WTC11 (cell line): ENCODE data around the gene COPZ2. TPM values are rescaled to one million over a fixed set of nuclear protein-coding genes. Genes with fewer than 3 reads are reported as not detected.

Experiments
- ATAC-seq: fragments of 200-7000 bp; cut with Tn5 transposase; 2 replicates; pipeline ENCODE4 v1.10.0; 2021; ENCODE audit warnings: mild to moderate bottlenecking, moderate library complexity
- CTCF ChIA-PET: fragments of 300-600 bp; sonication (Branson Sonifier 250); formaldehyde crosslinking; loops from one replicate; lab custom pipeline; 2021; ENCODE audit warnings: antibody characterized with exemption; lab: Charles Lee
- POLR2A ChIA-PET: fragments of 350-600 bp; sonication (Branson Sonifier 250); formaldehyde crosslinking; loops from one replicate; lab custom pipeline; 2021; ENCODE audit warnings: antibody characterized with exemption; lab: Charles Lee
- DNase-seq: peaks from one replicate; pipeline ENCODE4 v3.0.0; 2021; ENCODE audit warnings: low spot score
- H3K27ac Mint-ChIP-seq: 2 replicates; pipeline ENCODE4 v1.8.0; 2021; ENCODE audit warnings: mixed read lengths
- H3K27me3 Mint-ChIP-seq: 2 replicates; pipeline ENCODE4 v1.8.0; 2021; ENCODE audit warnings: low read depth, mild to moderate bottlenecking, moderate library complexity, mixed read lengths
- H3K36me3 Mint-ChIP-seq: 2 replicates; pipeline ENCODE4 v1.8.0; 2021; ENCODE audit warnings: mixed read lengths
- H3K4me1 Mint-ChIP-seq: 2 replicates; pipeline ENCODE4 v1.8.0; 2022; ENCODE audit warnings: mixed read lengths
- H3K4me3 Mint-ChIP-seq: 2 replicates; pipeline ENCODE4 v1.8.0; 2021; ENCODE audit warnings: mild to moderate bottlenecking, moderate library complexity, mixed read lengths
- H3K9me3 Mint-ChIP-seq: 2 replicates; pipeline ENCODE4 v1.8.0; 2021; ENCODE audit warnings: mixed read lengths
- AR ChIP-seq: fragments of 250-450 bp; sonication (Bioruptor Pico); IDR thresholded peaks from 2 replicates; pipeline ENCODE4 v1.9.0; 2021; ENCODE audit warnings: mild to moderate bottlenecking
- CREB1 ChIP-seq: sonication (generic); formaldehyde crosslinking; IDR thresholded peaks from 2 replicates; pipeline ENCODE4 v1.8.0; 2023; ENCODE audit warnings: mild to moderate bottlenecking, missing genetic modification reagents
- E2F1 ChIP-seq: sonication (generic); formaldehyde crosslinking; IDR thresholded peaks from 2 replicates; pipeline ENCODE4 v1.8.0; 2022; ENCODE audit warnings: mild to moderate bottlenecking, missing genetic modification reagents
- E2F5 ChIP-seq: sonication (generic); formaldehyde crosslinking; IDR thresholded peaks from 2 replicates; pipeline ENCODE4 v1.8.1; 2022; ENCODE audit warnings: mild to moderate bottlenecking, moderate library complexity, missing genetic modification reagents
- ESRRA ChIP-seq: sonication (generic); formaldehyde crosslinking; IDR thresholded peaks from 2 replicates; pipeline ENCODE4 v1.8.1; 2022; ENCODE audit warnings: mild to moderate bottlenecking, missing genetic modification reagents, borderline replicate concordance
- IRF2 ChIP-seq: sonication (generic); formaldehyde crosslinking; IDR thresholded peaks from 2 replicates; pipeline ENCODE4 v1.8.0; 2022; ENCODE audit warnings: low read depth, missing genetic modification reagents, borderline replicate concordance
- NFE2L1 ChIP-seq: sonication (generic); formaldehyde crosslinking; IDR thresholded peaks from 2 replicates; pipeline ENCODE4 v1.8.1; 2023; ENCODE audit warnings: missing genetic modification reagents
- NR1H2 ChIP-seq: sonication (generic); formaldehyde crosslinking; IDR thresholded peaks from 2 replicates; pipeline ENCODE4 v1.9.0; 2021; ENCODE audit warnings: mild to moderate bottlenecking, moderate library complexity, missing genetic modification reagents
- NR2C2 ChIP-seq: sonication (generic); formaldehyde crosslinking; IDR thresholded peaks from 2 replicates; pipeline ENCODE4 v1.8.0; 2022; ENCODE audit warnings: mild to moderate bottlenecking, missing genetic modification reagents
- TCF7 ChIP-seq: sonication (generic); formaldehyde crosslinking; IDR thresholded peaks from 2 replicates; pipeline ENCODE4 v1.8.0; 2022; ENCODE audit warnings: mild to moderate bottlenecking, low read depth, missing genetic modification reagents, moderate library complexity
- USF1 ChIP-seq: sonication (generic); formaldehyde crosslinking; IDR thresholded peaks from 2 replicates; pipeline ENCODE4 v1.8.0; 2022; ENCODE audit warnings: mild to moderate bottlenecking, missing genetic modification reagents
- ZNF121 ChIP-seq: sonication (generic); formaldehyde crosslinking; IDR thresholded peaks from 2 replicates; pipeline ENCODE4 v1.8.0; 2023; ENCODE audit warnings: missing genetic modification reagents
- ZNF396 ChIP-seq: fragments of 250-450 bp; sonication (Bioruptor Pico); IDR thresholded peaks from 2 replicates; pipeline ENCODE4 v1.8.0; 2021; ENCODE audit warnings: mild to moderate bottlenecking, moderate library complexity, borderline replicate concordance
- ZNF532 ChIP-seq: fragments of 250-450 bp; sonication (Bioruptor Pico); IDR thresholded peaks from 2 replicates; pipeline ENCODE4 v1.9.0; 2021; ENCODE audit warnings: mild to moderate bottlenecking, borderline replicate concordance
- total RNA-seq: library from RNA; stranded (reverse); gene quantifications from 3 replicates; pipeline ENCODE4 v1.2.3, GENCODE V29; 2021

Gene COPZ2
- total RNA-seq, 1 experiment from 2014 or later: 0.44 TPM

- no peak for TF ChIP-seq AR
- no peak for TF ChIP-seq USF1 (CRISPR knock-in tag)
These were observed 50.3 kb downstream of the COPZ2 start (continued) for GRCh38 chr17:47987240-47987835.

GRCh38 chr17:47986520-47986919 is 51.1 kb downstream of the COPZ2 start:
- Mint-ChIP-seq H3K4me3 (no peak overlapping the region), H3K27ac (no peak overlapping the region), H3K4me1 (peaks cover 34% of the 10 kb centered on the region), H3K9me3 (no peaks in the 10 kb centered on the region), H3K36me3 (peaks cover 3% of the 10 kb centered on the region; the same call in 1 of the 2 replicates), H3K27me3 (no peaks in the 10 kb centered on the region)
- TF ChIP-seq ESRRA (CRISPR knock-in tag) (no peak), USF1 (CRISPR knock-in tag) (no peak), IRF2 (CRISPR knock-in tag) (no peak), NFE2L1 (no peak), TCF7 (CRISPR knock-in tag) (no peak), CREB1 (CRISPR knock-in tag) (no peak), E2F1 (CRISPR knock-in tag) (no peak), ZNF532 (CRISPR knock-in tag) (no peak)
- POLR2A ChIA-PET: interaction anchor here (0.9 kb wide), 1 partner anchor 9 kb away, joined by 3 read pairs; no protein-coding TSS in a partner anchor
- DNase-seq (no peak), ATAC-seq (no peak)
- CTCF ChIA-PET: interaction anchor here (1.0 to 2.6 kb wide), 9 partner anchors 8 to 91 kb away, joined by 3 to 20 read pairs (median 11); partner anchors contain the start of genes CDK5RAP3 and SP2

- no peak for DNase-seq
- no peak overlapping the region for H3K27ac Mint-ChIP-seq
- peaks cover 19% of the 10 kb centered on the region for H3K4me1 Mint-ChIP-seq
- H3K9me3 Mint-ChIP-seq: no peaks in the 10 kb centered on the region
- H3K4me3 Mint-ChIP-seq: no peak overlapping the region
- CTCF ChIA-PET: interaction anchor here (0.9 to 3.0 kb wide), 5 partner anchors 13 to 37 kb away, joined by 3 to 7 read pairs (median 4); partner anchors contain the start of gene CDK5RAP3
- H3K27me3 Mint-ChIP-seq: no peaks in the 10 kb centered on the region
- TF ChIP-seq NR2C2 (CRISPR knock-in tag): no peak
- no peak for TF ChIP-seq ZNF396 (CRISPR knock-in tag)
- no peak for TF ChIP-seq E2F5 (CRISPR knock-in tag)
- TF ChIP-seq ZNF121 (CRISPR knock-in tag): no peak
- no peak for TF ChIP-seq NR1H2 (CRISPR knock-in tag)
- TF ChIP-seq, all 79 proteins: peak for 0
- peaks cover 23% of the 10 kb centered on the region for H3K36me3 Mint-ChIP-seq
- POLR2A ChIA-PET: interaction anchor here (0.9 to 1.1 kb wide), 2 partner anchors 29 to 34 kb away, joined by 3 read pairs; no protein-coding TSS in a partner anchor
- ATAC-seq: no peak
These were observed 53.9 kb downstream of the COPZ2 start for GRCh38 chr17:47983492-47984223.
